Raji (cell line): ENCODE data around the gene TAS1R3.
A peak's percentile ranks its signal among the peaks of the same experiment; 100 is the strongest.

Source experiments
- POLR2A ChIP-seq: IDR thresholded peaks from 2 replicates; pipeline ENCODE4 v1.6.1; 2011; ENCODE audit warnings: low read depth, low read length, control low read depth; ENCODE audit not compliant: insufficient read depth

TAS1R3 gene

GRCh38 chr1:1291548-1292441 lies 39.3 kb upstream of the TAS1R3 start:
- TF ChIP-seq POLR2A, result peak; percentile 30; the same call in 1 of the 2 replicates

- no peak for TF ChIP-seq POLR2A
These were observed 38.7 kb upstream of the TAS1R3 start for GRCh38 chr1:1292442-1292779.

- no peak for TF ChIP-seq POLR2A
These were observed 38.2 kb upstream of the TAS1R3 start for GRCh38 chr1:1292851-1293250.

- TF ChIP-seq POLR2A, result no peak
These were observed 37.5 kb upstream of the TAS1R3 start for GRCh38 chr1:1293263-1294249.

- no peak for TF ChIP-seq POLR2A
These were observed 36.7 kb upstream of the TAS1R3 start for GRCh38 chr1:1294250-1294890.

GRCh38 chr1:1295154-1295923 lies 35.7 kb upstream of the TAS1R3 start:
- no peak for TF ChIP-seq POLR2A

- TF ChIP-seq POLR2A, result no peak
These were observed 34.7 kb upstream of the TAS1R3 start for GRCh38 chr1:1296070-1297061.

GRCh38 chr1:1297802-1298424 lies 33.2 kb upstream of the TAS1R3 start:
- TF ChIP-seq POLR2A, result no peak

GRCh38 chr1:1298861-1299685 lies 32.0 kb upstream of the TAS1R3 start:
- TF ChIP-seq POLR2A, result 0 out of 2 replicates have a peak, but pooled peaks have one; percentile 8

- no peak for TF ChIP-seq POLR2A
These were observed 31.3 kb upstream of the TAS1R3 start for GRCh38 chr1:1299686-1300351.

- no peak for TF ChIP-seq POLR2A
These were observed 30.7 kb upstream of the TAS1R3 start for GRCh38 chr1:1300352-1300739.

GRCh38 chr1:1302006-1302430 lies 29.1 kb upstream of the TAS1R3 start:
- TF ChIP-seq POLR2A, result no peak
